RCC 7860 (cell line): Measurements from ENCODE around the gene TMEM30B.
"Not testable (repeated sequence)": the region's sequence is repeated elsewhere in the genome, so short reads cannot be mapped to it uniquely, and the experiment has no call there.

ENCODE experiments used
- DNase-seq: peaks from one replicate; pipeline ENCODE4 v3.0.0-alpha.2; 2015; ENCODE audit warnings: low spot score
- FAIRE-seq: peaks from 2 replicates; lab custom pipeline; 2012; peaks lifted over from hg19 to GRCh38; lab: Jason Lieb, UNC

Gene TMEM30B, protein sequence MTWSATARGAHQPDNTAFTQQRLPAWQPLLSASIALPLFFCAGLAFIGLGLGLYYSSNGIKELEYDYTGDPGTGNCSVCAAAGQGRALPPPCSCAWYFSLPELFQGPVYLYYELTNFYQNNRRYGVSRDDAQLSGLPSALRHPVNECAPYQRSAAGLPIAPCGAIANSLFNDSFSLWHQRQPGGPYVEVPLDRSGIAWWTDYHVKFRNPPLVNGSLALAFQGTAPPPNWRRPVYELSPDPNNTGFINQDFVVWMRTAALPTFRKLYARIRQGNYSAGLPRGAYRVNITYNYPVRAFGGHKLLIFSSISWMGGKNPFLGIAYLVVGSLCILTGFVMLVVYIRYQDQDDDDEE

GRCh38 chr14:61281186-61281947 lies at the start of gene TMEM30B:
Gene TMEM30B, minus strand, starts transcription at chr14:61281338. Its CDS starts 191 bp downstream, at chr14:61281147.
- FAIRE-seq (no peak), DNase-seq (no peak)

- DNase-seq (no peak), FAIRE-seq (no peak)
Observed at GRCh38 chr14:61330511-61330910, 49.4 kb upstream of the TMEM30B start.

- no peak for DNase-seq
Observed at GRCh38 chr14:61329478-61330051, 48.4 kb upstream of the TMEM30B start.

GRCh38 chr14:61328626-61329262 lies 47.6 kb upstream of the TMEM30B start:
- DNase-seq (no peak), FAIRE-seq (no peak)

More at GRCh38 chr14:61329478-61330051, 48.4 kb upstream of the TMEM30B start:
- no peak for FAIRE-seq

DNA sequence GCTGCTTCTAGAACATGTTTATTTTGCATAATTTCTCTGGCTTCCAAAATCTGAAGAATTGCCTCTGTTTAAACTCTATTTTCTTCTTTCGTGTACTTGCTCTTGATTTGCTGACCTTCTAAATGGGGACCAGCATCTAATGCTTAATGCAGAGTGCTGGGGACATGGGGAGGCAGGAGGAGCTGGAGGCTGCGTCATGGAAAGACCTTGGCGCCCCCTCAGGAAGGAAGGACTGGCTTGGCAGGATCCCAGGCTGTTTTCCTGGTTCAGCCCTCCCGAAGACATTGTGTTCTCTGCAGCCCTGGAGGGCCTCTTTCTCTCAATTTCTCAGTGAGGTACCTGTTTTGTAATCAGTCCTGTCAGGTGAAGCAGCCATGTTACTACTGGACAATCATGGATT lies 45.7 kb upstream of the TMEM30B start:
- no peak for DNase-seq
- FAIRE-seq: no peak

DNA sequence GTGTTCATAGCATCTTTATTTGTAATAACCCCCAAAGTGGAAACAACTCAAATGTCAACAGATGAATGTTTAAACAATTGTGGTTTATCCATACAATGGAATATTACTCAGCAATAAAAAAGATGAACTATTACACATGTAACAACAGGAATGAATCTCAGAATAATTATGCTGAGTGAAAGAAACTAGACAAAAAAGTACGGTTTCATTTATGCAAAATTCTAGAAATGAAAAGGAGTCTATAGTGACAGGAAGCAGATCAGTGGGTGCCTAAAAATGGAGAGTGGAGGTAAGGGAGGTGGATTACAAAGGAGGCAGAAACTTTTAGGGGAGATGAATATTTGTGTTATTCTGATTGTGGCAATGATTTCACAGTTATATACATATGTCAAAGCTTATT lies 45.0 kb upstream of the TMEM30B start:
- no peak for FAIRE-seq
- DNase-seq: no peak

- DNase-seq: no peak
- FAIRE-seq: no peak
Observed at GRCh38 chr14:61325166-61325565, 44.0 kb upstream of the TMEM30B start.

DNA sequence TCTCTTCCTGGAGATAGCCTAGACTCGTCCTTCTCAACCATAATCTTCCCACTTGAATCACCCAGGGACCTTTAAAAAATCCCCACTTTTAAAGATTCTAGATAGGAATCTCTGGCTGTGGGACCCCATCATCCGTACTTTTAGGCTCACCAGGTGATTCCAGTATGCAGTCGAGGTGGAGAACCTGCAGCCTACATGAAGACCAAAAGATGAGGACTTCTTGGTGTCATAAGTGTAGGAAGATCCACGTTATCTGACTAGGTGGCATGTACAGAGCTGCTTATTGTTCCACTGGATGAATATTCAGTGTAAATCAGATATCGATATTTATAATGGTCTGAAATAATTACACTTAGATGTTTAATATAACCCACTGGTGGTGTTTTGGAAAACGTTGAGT lies 42.8 kb upstream of the TMEM30B start:
- FAIRE-seq: no peak
- DNase-seq: no peak

GRCh38 chr14:61322799-61323290 lies 41.7 kb upstream of the TMEM30B start:
- FAIRE-seq (no peak), DNase-seq (no peak)

DNA sequence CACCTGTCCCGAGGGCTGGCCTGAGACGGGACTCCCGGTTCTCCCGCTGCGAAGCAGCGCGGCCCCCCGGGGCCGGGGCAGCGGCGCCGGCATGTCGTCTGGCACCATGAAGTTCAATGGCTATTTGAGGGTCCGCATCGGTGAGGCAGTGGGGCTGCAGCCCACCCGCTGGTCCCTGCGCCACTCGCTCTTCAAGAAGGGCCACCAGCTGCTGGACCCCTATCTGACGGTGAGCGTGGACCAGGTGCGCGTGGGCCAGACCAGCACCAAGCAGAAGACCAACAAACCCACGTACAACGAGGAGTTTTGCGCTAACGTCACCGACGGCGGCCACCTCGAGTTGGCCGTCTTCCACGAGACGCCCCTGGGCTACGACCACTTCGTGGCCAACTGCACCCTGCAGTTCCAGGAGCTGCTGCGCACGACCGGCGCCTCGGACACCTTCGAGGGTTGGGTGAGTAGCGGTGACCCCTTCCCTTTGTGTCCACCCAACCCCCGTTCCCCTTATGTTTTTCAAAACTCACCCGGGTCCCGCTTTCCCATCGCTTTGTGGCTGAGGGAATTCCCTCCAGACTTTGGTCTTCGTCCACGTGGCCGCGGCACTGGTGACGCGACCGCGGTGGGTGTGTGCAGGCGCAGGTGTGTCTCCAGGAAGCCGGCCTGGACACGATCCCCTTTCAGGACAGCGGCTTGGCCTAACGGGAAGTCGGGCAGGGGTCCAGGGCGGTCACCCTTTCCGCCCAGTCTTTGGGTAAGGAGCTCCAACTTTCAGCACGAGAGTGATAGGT lies 41.1 kb upstream of the TMEM30B start:
- DNase-seq (no peak), FAIRE-seq (no peak)

- DNase-seq (no peak), FAIRE-seq (no peak)
Observed at GRCh38 chr14:61321385-61322010, 40.4 kb upstream of the TMEM30B start, which contains the start of gene PRKCH. Gene PRKCH, plus strand, starts transcription at chr14:61321579. Its CDS starts 523 bp downstream, at chr14:61322102.

DNA sequence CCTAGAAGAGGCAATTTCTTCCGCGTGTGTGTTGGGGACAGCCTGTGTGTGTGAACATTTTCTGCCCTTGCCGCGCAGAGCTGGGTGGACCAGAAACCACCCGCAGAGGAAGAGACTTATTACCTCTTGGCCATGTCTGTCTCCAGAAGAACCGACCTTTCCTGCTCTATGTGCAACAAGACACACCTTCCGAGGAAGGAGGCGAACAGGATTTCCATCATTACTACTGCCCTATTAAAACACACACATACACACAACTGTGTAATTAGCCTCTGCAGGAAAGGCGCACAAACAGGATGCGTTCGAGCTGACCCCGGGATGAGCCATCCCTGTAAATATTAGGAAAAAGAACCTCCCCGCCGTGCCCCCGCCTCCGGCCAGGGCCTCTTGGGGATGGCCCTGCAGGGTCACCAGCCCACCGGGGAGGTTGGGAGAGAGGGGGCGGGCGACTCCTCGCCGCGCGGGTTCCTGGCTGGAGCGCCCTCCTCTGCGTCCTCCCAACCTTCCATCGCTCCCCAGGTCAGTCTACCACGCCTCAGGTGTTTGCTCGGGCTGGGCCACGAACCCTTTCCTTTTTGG lies 39.8 kb upstream of the TMEM30B start:
- no peak for FAIRE-seq
- no peak for DNase-seq

- not testable (repeated sequence) for DNase-seq, FAIRE-seq
Observed at GRCh38 chr14:61320170-61320569, 39.0 kb upstream of the TMEM30B start.

- DNase-seq (no peak), FAIRE-seq (no peak)
Observed at GRCh38 chr14:61319706-61320105, 38.6 kb upstream of the TMEM30B start.

- no peak for FAIRE-seq
- DNase-seq: no peak
Observed at GRCh38 chr14:61319086-61319485, 37.9 kb upstream of the TMEM30B start.

DNA sequence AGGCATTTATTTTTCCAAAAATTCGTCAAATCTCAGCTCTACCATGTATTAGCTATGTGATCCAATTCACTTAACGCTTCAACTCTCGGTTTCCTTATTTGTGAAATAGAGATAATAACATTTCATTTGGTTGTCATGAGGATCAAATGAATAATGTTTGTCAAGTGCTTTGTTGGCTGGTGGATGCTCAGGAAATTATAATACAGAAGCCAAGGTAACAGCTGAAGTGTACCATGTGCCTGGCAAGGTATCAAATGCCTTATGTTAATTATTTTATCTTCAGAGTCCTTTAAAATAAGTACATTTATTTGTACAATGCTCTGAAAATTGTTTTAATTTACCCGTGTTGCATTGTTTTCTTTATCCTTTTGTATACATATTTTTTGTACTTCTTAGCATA lies 34.2 kb upstream of the TMEM30B start:
- FAIRE-seq: no peak
- DNase-seq: no peak

GRCh38 chr14:61308701-61309100 lies 27.6 kb upstream of the TMEM30B start:
- DNase-seq, FAIRE-seq: not testable (repeated sequence)

GRCh38 chr14:61308198-61308597 lies 27.1 kb upstream of the TMEM30B start:
- DNase-seq (no peak), FAIRE-seq (no peak)

GRCh38 chr14:61304688-61305087 lies 23.6 kb upstream of the TMEM30B start:
- no peak for FAIRE-seq
- DNase-seq: no peak
